Activated CD4-positive, alpha-beta memory T cell treated with anti-CD3 and anti-CD28 coated beads, Interleukin-2, amount 10 ng/mL, durations not matched to agents 7 days and 5 days (primary cell): ENCODE measurements around the gene PIWIL4. TPM values are rescaled to one million over a fixed set of nuclear protein-coding genes. Genes with fewer than 3 reads are reported as not detected.
"Not testable (repeated sequence)": the region's sequence is repeated elsewhere in the genome, so short reads cannot be mapped to it uniquely, and the experiment has no call there.

ENCODE experiments used
- CTCF ChIA-PET: fragments of 350-600 bp; sonication (Branson Sonifier 250); formaldehyde crosslinking; loops from one replicate; lab custom pipeline; 2021; ENCODE audit warnings: antibody characterized with exemption, inconsistent platforms; lab: Charles Lee
- POLR2A ChIA-PET: fragments of 350-600 bp; sonication (Branson Sonifier 250); formaldehyde crosslinking; loops from one replicate; lab custom pipeline; 2021; ENCODE audit warnings: antibody characterized with exemption; lab: Charles Lee
- DNase-seq: peaks from one replicate; pipeline ENCODE4 v3.0.0-alpha.2; 2020
- H3K27ac Mint-ChIP-seq: one replicate; pipeline ENCODE4 v1.8.0; 2021; ENCODE audit warnings: mild to moderate bottlenecking, mixed read lengths
- H3K27me3 Mint-ChIP-seq: one replicate; pipeline ENCODE4 v1.8.0; 2021; ENCODE audit warnings: mixed read lengths
- H3K36me3 Mint-ChIP-seq: one replicate; pipeline ENCODE4 v1.8.0; 2021; ENCODE audit warnings: low read depth, mixed read lengths
- H3K4me1 Mint-ChIP-seq: one replicate; pipeline ENCODE4 v1.8.0; 2021; ENCODE audit warnings: mixed read lengths
- H3K4me3 Mint-ChIP-seq: one replicate; pipeline ENCODE4 v1.8.0; 2021; ENCODE audit warnings: mild to moderate bottlenecking, mixed read lengths
- H3K9me3 Mint-ChIP-seq: one replicate; pipeline ENCODE4 v1.8.0; 2021; ENCODE audit warnings: mixed read lengths
- total RNA-seq, 2 experiments: library from RNA; stranded (reverse); gene quantifications; one replicate each; pipeline ENCODE4 v1.2.3, GENCODE V29; 2021

The PIWIL4 gene
- total RNA-seq, 2 experiments from 2014 or later = 0.60 to 1.1 TPM

- Mint-ChIP-seq H3K27ac (no peak overlapping the region), H3K4me3 (no peak overlapping the region), H3K27me3 (no peaks in the 10 kb centered on the region), H3K9me3 (no peaks in the 10 kb centered on the region), H3K4me1 (no peaks in the 10 kb centered on the region), H3K36me3 (no peaks in the 10 kb centered on the region)
- DNase-seq = no peak
- POLR2A ChIA-PET = no interaction called here
- CTCF ChIA-PET = no interaction called here
Observed at GRCh38 chr11:94599510-94599909, 32.3 kb downstream of the PIWIL4 start.

GRCh38 chr11:94602430-94603372, 35.5 kb downstream of the PIWIL4 start:
- Mint-ChIP-seq H3K27me3 (no peaks in the 10 kb centered on the region), H3K4me1 (no peaks in the 10 kb centered on the region), H3K27ac (no peak overlapping the region), H3K36me3 (no peaks in the 10 kb centered on the region), H3K4me3 (no peak overlapping the region), H3K9me3 (no peaks in the 10 kb centered on the region)
- ChIA-PET POLR2A (no interaction called here), CTCF (interaction anchor here (1.0 to 2.1 kb wide), 5 partner anchors 11 to 86 kb away, joined by 3 to 6 read pairs (median 4); no protein-coding TSS in a partner anchor)
- peak; percentile 34 for DNase-seq

GRCh38 chr11:94603587-94603986, 36.4 kb downstream of the PIWIL4 start:
- Mint-ChIP-seq H3K4me3 (no peak overlapping the region), H3K27ac (no peak overlapping the region), H3K27me3 (no peaks in the 10 kb centered on the region), H3K9me3 (no peaks in the 10 kb centered on the region), H3K4me1 (no peaks in the 10 kb centered on the region), H3K36me3 (no peaks in the 10 kb centered on the region)
- DNase-seq = no peak
- ChIA-PET POLR2A (no interaction called here), CTCF (interaction anchor here (1.4 to 2.1 kb wide), 3 partner anchors 82 to 87 kb away, joined by 3 to 6 read pairs (median 4); no protein-coding TSS in a partner anchor)

GRCh38 chr11:94604482-94604881, 37.3 kb downstream of the PIWIL4 start:
- Mint-ChIP-seq H3K27me3 (no peaks in the 10 kb centered on the region), H3K36me3 (no peaks in the 10 kb centered on the region), H3K27ac (no peak overlapping the region), H3K9me3 (no peaks in the 10 kb centered on the region), H3K4me1 (no peaks in the 10 kb centered on the region), H3K4me3 (no peak overlapping the region)
- CTCF ChIA-PET = no interaction called here
- POLR2A ChIA-PET = no interaction called here
- no peak for DNase-seq

- CTCF ChIA-PET = interaction anchor here (0.8 to 0.9 kb wide), 2 partner anchors 9 to 10 kb away, joined by 3 to 4 read pairs; no protein-coding TSS in a partner anchor
- no peak for DNase-seq
- Mint-ChIP-seq H3K4me3 (no peak overlapping the region), H3K9me3 (peaks cover 14% of the 10 kb centered on the region), H3K27me3 (no peaks in the 10 kb centered on the region), H3K4me1 (no peaks in the 10 kb centered on the region), H3K27ac (no peak overlapping the region), H3K36me3 (peaks cover 4% of the 10 kb centered on the region)
- POLR2A ChIA-PET = no interaction called here
Observed at GRCh38 chr11:94613120-94613519, 46.0 kb downstream of the PIWIL4 start.

GRCh38 chr11:94623120-94623735, 56.1 kb downstream of the PIWIL4 start:
- no peaks in the 10 kb centered on the region for H3K4me1 Mint-ChIP-seq
- no peak overlapping the region for H3K27ac Mint-ChIP-seq
- CTCF ChIA-PET = interaction anchor here (0.7 to 2.4 kb wide), 10 partner anchors 10 to 467 kb away, joined by 3 to 8 read pairs (median 4); partner anchors contain the start of genes ENDOD1 and SRSF8
- H3K27me3 Mint-ChIP-seq = no peaks in the 10 kb centered on the region
- POLR2A ChIA-PET = no interaction called here
- H3K36me3 Mint-ChIP-seq = no peaks in the 10 kb centered on the region
- H3K9me3 Mint-ChIP-seq = peaks cover 10% of the 10 kb centered on the region
- peak; percentile 42 for DNase-seq
- no peak overlapping the region for H3K4me3 Mint-ChIP-seq

GRCh38 chr11:94625422-94625821, 58.3 kb downstream of the PIWIL4 start:
- H3K36me3 Mint-ChIP-seq, CTCF ChIA-PET, POLR2A ChIA-PET, H3K4me1 Mint-ChIP-seq, H3K27ac Mint-ChIP-seq, H3K4me3 Mint-ChIP-seq, DNase-seq, H3K27me3 Mint-ChIP-seq: not testable (repeated sequence)
- H3K9me3 Mint-ChIP-seq = peaks cover 10% of the 10 kb centered on the region

GRCh38 chr11:94627003-94627560, 59.9 kb downstream of the PIWIL4 start:
- H3K36me3 Mint-ChIP-seq, H3K4me3 Mint-ChIP-seq, H3K27ac Mint-ChIP-seq, CTCF ChIA-PET, POLR2A ChIA-PET, H3K4me1 Mint-ChIP-seq, H3K27me3 Mint-ChIP-seq, DNase-seq: not testable (repeated sequence)
- peaks cover 10% of the 10 kb centered on the region for H3K9me3 Mint-ChIP-seq

GRCh38 chr11:94629741-94630140, 62.6 kb downstream of the PIWIL4 start:
- no peak for DNase-seq
- Mint-ChIP-seq H3K27me3 (no peaks in the 10 kb centered on the region), H3K9me3 (peaks cover 10% of the 10 kb centered on the region), H3K4me3 (no peak overlapping the region), H3K36me3 (no peaks in the 10 kb centered on the region), H3K4me1 (no peaks in the 10 kb centered on the region), H3K27ac (no peak overlapping the region)
- CTCF ChIA-PET = no interaction called here
- POLR2A ChIA-PET = no interaction called here

GRCh38 chr11:94630221-94630620, 63.1 kb downstream of the PIWIL4 start:
- Mint-ChIP-seq H3K27me3 (no peaks in the 10 kb centered on the region), H3K27ac (no peak overlapping the region), H3K36me3 (no peaks in the 10 kb centered on the region), H3K9me3 (peaks cover 10% of the 10 kb centered on the region), H3K4me1 (no peaks in the 10 kb centered on the region), H3K4me3 (no peak overlapping the region)
- DNase-seq = no peak
- ChIA-PET CTCF (no interaction called here), POLR2A (no interaction called here)

- CTCF ChIA-PET = no interaction called here
- Mint-ChIP-seq H3K27me3 (no peaks in the 10 kb centered on the region), H3K4me3 (no peak overlapping the region), H3K9me3 (peaks cover 2% of the 10 kb centered on the region), H3K36me3 (no peaks in the 10 kb centered on the region), H3K27ac (no peak overlapping the region), H3K4me1 (no peaks in the 10 kb centered on the region)
- POLR2A ChIA-PET = no interaction called here
- DNase-seq = no peak
Observed at GRCh38 chr11:94632356-94632755, 65.2 kb downstream of the PIWIL4 start.

GRCh38 chr11:94635072-94635471, 67.9 kb downstream of the PIWIL4 start:
- no peak overlapping the region for H3K27ac Mint-ChIP-seq

GRCh38 chr11:94636388-94636949, 69.3 kb downstream of the PIWIL4 start:
- no peaks in the 10 kb centered on the region for H3K9me3 Mint-ChIP-seq
- no peaks in the 10 kb centered on the region for H3K36me3 Mint-ChIP-seq
- no peaks in the 10 kb centered on the region for H3K27me3 Mint-ChIP-seq
- H3K4me1 Mint-ChIP-seq = peaks cover 5% of the 10 kb centered on the region
- no peak overlapping the region for H3K27ac Mint-ChIP-seq
- no peak for DNase-seq
- POLR2A ChIA-PET = no interaction called here
- CTCF ChIA-PET = no interaction called here
- H3K4me3 Mint-ChIP-seq = no peak overlapping the region

More at GRCh38 chr11:94635072-94635471, 67.9 kb downstream of the PIWIL4 start:
- Mint-ChIP-seq H3K27me3 (no peaks in the 10 kb centered on the region), H3K36me3 (no peaks in the 10 kb centered on the region), H3K4me1 (peaks cover 5% of the 10 kb centered on the region), H3K9me3 (no peaks in the 10 kb centered on the region), H3K4me3 (no peak overlapping the region)
- DNase-seq = no peak
- ChIA-PET CTCF (no interaction called here), POLR2A (no interaction called here)
